ENCODE measurements around the gene ERC1. TPM values are rescaled to one million over a fixed set of nuclear protein-coding genes. Genes with fewer than 3 reads are reported as not detected.

ERC1 gene
- polyA plus RNA-seq, 4 donors: 36.8 to 40.8 (median 37.5) TPM

- no peak for DNase-seq (ENCODE audit: low read depth in 4 of 4, low spot score in 3 of 4)
Observed at GRCh38 chr12:1422604-1423315, 431.7 kb downstream of the ERC1 start.

GRCh38 chr12:1424674-1425395 is 433.8 kb downstream of the ERC1 start:
- DNase-seq (ENCODE audit: low read depth in 4 of 4, low spot score in 3 of 4): no peak

- no peak for DNase-seq (ENCODE audit: low read depth in 4 of 4, low spot score in 3 of 4)
Observed at GRCh38 chr12:1425396-1425729, 434.3 kb downstream of the ERC1 start.

- DNase-seq (ENCODE audit: low read depth in 4 of 4, low spot score in 3 of 4): no peak
Observed at GRCh38 chr12:1428671-1429070, 437.6 kb downstream of the ERC1 start.

GRCh38 chr12:1429980-1430379 is 439.0 kb downstream of the ERC1 start:
- no peak for DNase-seq (ENCODE audit: low read depth in 4 of 4, low spot score in 3 of 4)

GRCh38 chr12:1434296-1434955 is 443.4 kb downstream of the ERC1 start:
- DNase-seq (ENCODE audit: low read depth in 4 of 4, low spot score in 3 of 4): no peak

- DNase-seq (ENCODE audit: low read depth in 4 of 4, low spot score in 3 of 4): no peak
Observed at GRCh38 chr12:1435044-1435443, 444.0 kb downstream of the ERC1 start.

- no peak for DNase-seq (ENCODE audit: low read depth in 4 of 4, low spot score in 3 of 4)
Observed at GRCh38 chr12:1435456-1435855, 444.4 kb downstream of the ERC1 start.

GRCh38 chr12:1436015-1436414 is 445.0 kb downstream of the ERC1 start:
- DNase-seq (ENCODE audit: low read depth in 4 of 4, low spot score in 3 of 4): no peak

- DNase-seq (ENCODE audit: low read depth in 4 of 4, low spot score in 3 of 4): no peak
Observed at GRCh38 chr12:1436981-1437380, 446.0 kb downstream of the ERC1 start.

GRCh38 chr12:1439201-1439600 is 448.2 kb downstream of the ERC1 start:
- no peak for DNase-seq (ENCODE audit: low read depth in 4 of 4, low spot score in 3 of 4)

- no peak for DNase-seq (ENCODE audit: low read depth in 4 of 4, low spot score in 3 of 4)
Observed at GRCh38 chr12:1439687-1440086, 448.7 kb downstream of the ERC1 start.

GRCh38 chr12:1443421-1444141 is 452.6 kb downstream of the ERC1 start:
- no peak for DNase-seq (ENCODE audit: low read depth in 4 of 4, low spot score in 3 of 4)

- no peak for DNase-seq (ENCODE audit: low read depth in 4 of 4, low spot score in 3 of 4)
Observed at GRCh38 chr12:1444142-1444516, 453.1 kb downstream of the ERC1 start.

- no peak for DNase-seq (ENCODE audit: low read depth in 4 of 4, low spot score in 3 of 4)
Observed at GRCh38 chr12:1445807-1446206, 454.8 kb downstream of the ERC1 start.

- DNase-seq (ENCODE audit: low read depth in 4 of 4, low spot score in 3 of 4): no peak
Observed at GRCh38 chr12:1448336-1448735, 457.3 kb downstream of the ERC1 start.

- no peak for DNase-seq (ENCODE audit: low read depth in 4 of 4, low spot score in 3 of 4)
Observed at GRCh38 chr12:1453810-1454209, 462.8 kb downstream of the ERC1 start.

- no peak for DNase-seq (ENCODE audit: low read depth in 4 of 4, low spot score in 3 of 4)
Observed at GRCh38 chr12:1456885-1457284, 465.9 kb downstream of the ERC1 start.

- DNase-seq (ENCODE audit: low read depth in 4 of 4, low spot score in 3 of 4): no peak
Observed at GRCh38 chr12:1457901-1458300, 466.9 kb downstream of the ERC1 start.

GRCh38 chr12:1459339-1459738 is 468.3 kb downstream of the ERC1 start:
- DNase-seq (ENCODE audit: low read depth in 4 of 4, low spot score in 3 of 4): no peak

All from right renal pelvis (tissue), 4 donors.